GM23248 (cell line): ENCODE data around the gene CDX1. TPM values are rescaled to one million over a fixed set of nuclear protein-coding genes. Genes with fewer than 3 reads are reported as not detected.
A peak's percentile ranks its signal among the peaks of the same experiment; 100 is the strongest.

Experiments used
- DNase-seq: peaks from one replicate; pipeline ENCODE4 v3.0.0-alpha.2; 2015
- H2AFZ ChIP-seq: fragments of 200-600 bp; sonication (generic); 2 replicates; pipeline ENCODE4 v1.6.1; 2016; ENCODE audit warnings: antibody characterized with exemption
- H3F3A ChIP-seq: fragments of 200-600 bp; sonication (generic); 2 replicates; pipeline ENCODE4 v1.6.1; 2016; ENCODE audit warnings: mild to moderate bottlenecking, antibody characterized with exemption, mixed run types; ENCODE audit not compliant: insufficient read depth
- H3K27ac ChIP-seq: fragments of 200-600 bp; sonication (generic); 2 replicates; pipeline ENCODE4 v1.5.1; 2016; ENCODE audit warnings: mild to moderate bottlenecking
- H3K27me3 ChIP-seq: fragments of 200-600 bp; sonication (generic); replicated peaks from 2 replicates; pipeline ENCODE4 v1.6.1; 2016; ENCODE audit warnings: mild to moderate bottlenecking; ENCODE audit not compliant: insufficient read depth
- H3K36me3 ChIP-seq: fragments of 200-600 bp; sonication (generic); 2 replicates; pipeline ENCODE4 v1.6.1; 2016; ENCODE audit warnings: low read depth, mild to moderate bottlenecking
- H3K4me1 ChIP-seq: fragments of 200-600 bp; sonication (generic); 2 replicates; pipeline ENCODE4 v1.6.1; 2016; ENCODE audit warnings: mild to moderate bottlenecking; ENCODE audit not compliant: insufficient read depth
- H3K4me2 ChIP-seq: fragments of 200-600 bp; sonication (generic); one replicate; pipeline ENCODE4 v1.6.1; 2016; ENCODE audit warnings: mild to moderate bottlenecking; ENCODE audit not compliant: unreplicated experiment
- H3K4me3 ChIP-seq: fragments of 200-600 bp; sonication (generic); 2 replicates; pipeline ENCODE4 v1.5.1; 2016; ENCODE audit warnings: mild to moderate bottlenecking
- H3K79me2 ChIP-seq: fragments of 200-600 bp; sonication (generic); 2 replicates; pipeline ENCODE4 v1.6.1; 2016; ENCODE audit warnings: mild to moderate bottlenecking; ENCODE audit not compliant: insufficient read depth
- H3K9ac ChIP-seq: fragments of 200-600 bp; sonication (generic); 2 replicates; pipeline ENCODE4 v1.6.1; 2016; ENCODE audit warnings: mild to moderate bottlenecking
- H3K9me2 ChIP-seq: fragments of 200-600 bp; sonication (generic); 2 replicates; pipeline ENCODE4 v1.6.1; 2016; ENCODE audit warnings: mixed run types, mild to moderate bottlenecking, moderate library complexity; ENCODE audit not compliant: insufficient read depth
- H3K9me3 ChIP-seq: fragments of 200-600 bp; sonication (generic); one replicate; pipeline ENCODE4 v1.6.1; 2017; ENCODE audit warnings: low read depth
- H4K20me1 ChIP-seq: fragments of 200-600 bp; sonication (generic); 2 replicates; pipeline ENCODE4 v1.6.0; 2016; ENCODE audit not compliant: insufficient read depth
- EZH2 ChIP-seq: fragments of 200-600 bp; sonication (generic); IDR thresholded peaks from 2 replicates; pipeline ENCODE4 v1.6.1; 2018; ENCODE audit warnings: antibody characterized with exemption, mild to moderate bottlenecking; ENCODE audit not compliant: insufficient read depth, poor library complexity, severe bottlenecking
- EZH2phosphoT487 ChIP-seq: fragments of 200-600 bp; sonication (generic); IDR thresholded peaks from 2 replicates; pipeline ENCODE4 v1.6.1; 2018; ENCODE audit warnings: antibody characterized with exemption, moderate library complexity, mild to moderate bottlenecking, low read depth; ENCODE audit not compliant: insufficient read depth
- WGBS, 2 experiments: methylation state at CpG; one replicate each; pipeline ENCODE4 v1.1.6; 2015 to 2017; ENCODE audit warnings: low lambda C conversion rate in 2 of 2, low coverage in 1 of 2; ENCODE audit errors: missing lambda C conversion rate in 2 of 2; 5-methylcytosine and 5-hydroxymethylcytosine counted together
- in situ Hi-C: fragments of 300-500 bp; cut with MboI; formaldehyde crosslinking; loops from 2 replicates; pipeline ENCODE4 v1.15.0; 2020
- polyA plus RNA-seq: library from polyadenylated mRNA; unstranded; fragments of >200 nt; fragmentation: Nextera tagmentation; extraction: Ambion mirVana; gene quantifications from 2 replicates; pipeline ENCODE4 v1.2.1, GENCODE V29; 2016
- total RNA-seq: library from RNA; depleted of rRNA; stranded (reverse); fragments of >200 nt; shearing (Covaris generic); gene quantifications from 2 replicates; pipeline ENCODE4 v1.2.3, GENCODE V29; 2014

CDX1 gene
- total and polyA plus RNA-seq, 2 experiments from 2014 or later = not detected

DNA sequence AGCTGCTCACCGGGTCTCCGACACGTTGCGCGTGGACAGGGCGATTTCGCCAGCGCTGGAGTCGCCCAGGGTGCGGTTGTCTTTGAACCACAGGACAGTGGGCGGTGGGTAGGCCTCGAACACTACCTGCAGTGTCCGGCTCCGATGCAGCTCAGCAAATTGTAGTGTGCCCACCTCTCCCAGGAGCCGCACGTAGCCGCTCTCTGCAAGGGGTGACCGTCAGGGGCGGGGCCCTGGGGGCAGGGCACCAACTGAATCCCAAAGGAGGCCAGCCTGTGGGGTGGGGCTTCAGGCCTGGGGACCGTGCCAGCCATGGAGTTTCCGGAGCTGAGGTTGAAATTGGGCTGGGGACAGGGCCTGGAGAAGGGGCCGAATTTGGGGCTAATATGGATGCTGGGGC is 33.8 kb upstream of the CDX1 start:
- H3F3A ChIP-seq = peaks cover 34% of the 10 kb centered on the region; the same call in 1 of the 2 replicates
- no peaks in the 10 kb centered on the region for H3K9me2 ChIP-seq
- H3K36me3 ChIP-seq = peaks cover 47% of the 10 kb centered on the region
- no peak for DNase-seq
- H3K4me2 ChIP-seq = peak overlapping the region; percentile 35
- 80 to 82% methylated on average over 22 of the region's 22 CpGs for WGBS, 2 experiments
- H3K79me2 ChIP-seq = peaks cover 36% of the 10 kb centered on the region
- no peaks in the 10 kb centered on the region for H4K20me1 ChIP-seq
- no peaks in the 10 kb centered on the region for H3K27me3 ChIP-seq
- peaks cover 35% of the 10 kb centered on the region for H3K4me1 ChIP-seq
- no peak overlapping the region for H2AFZ ChIP-seq
- H3K4me3 ChIP-seq = no peak overlapping the region
- TF ChIP-seq EZH2 = no peak
- TF ChIP-seq EZH2phosphoT487 = no peak
- no peaks in the 10 kb centered on the region for H3K9me3 ChIP-seq
- peak overlapping the region; percentile 29; the same call in 1 of the 2 replicates for H3K9ac ChIP-seq
- in situ Hi-C loops = no loop called here
- peak overlapping the region; percentile 47 for H3K27ac ChIP-seq

GRCh38 chr5:150133581-150134197 is 32.9 kb upstream of the CDX1 start:
- in situ Hi-C loops = no loop called here
- Histone ChIP-seq H3K9me3 (no peaks in the 10 kb centered on the region), H3K79me2 (peaks cover 41% of the 10 kb centered on the region), H4K20me1 (no peaks in the 10 kb centered on the region), H3K4me2 (no peak overlapping the region), H3K9ac (no peak overlapping the region), H3K4me1 (peaks cover 44% of the 10 kb centered on the region), H3K9me2 (no peaks in the 10 kb centered on the region), H3K27me3 (no peaks in the 10 kb centered on the region), H2AFZ (no peak overlapping the region), H3K27ac (no peak overlapping the region), H3F3A (peaks cover 30% of the 10 kb centered on the region; the same call in 1 of the 2 replicates), H3K4me3 (no peak overlapping the region), H3K36me3 (peaks cover 37% of the 10 kb centered on the region)
- no peak for DNase-seq
- TF ChIP-seq EZH2 (no peak), EZH2phosphoT487 (no peak)
- 71 to 75% methylated on average over 16 of the region's 16 CpGs for WGBS, 2 experiments

DNA sequence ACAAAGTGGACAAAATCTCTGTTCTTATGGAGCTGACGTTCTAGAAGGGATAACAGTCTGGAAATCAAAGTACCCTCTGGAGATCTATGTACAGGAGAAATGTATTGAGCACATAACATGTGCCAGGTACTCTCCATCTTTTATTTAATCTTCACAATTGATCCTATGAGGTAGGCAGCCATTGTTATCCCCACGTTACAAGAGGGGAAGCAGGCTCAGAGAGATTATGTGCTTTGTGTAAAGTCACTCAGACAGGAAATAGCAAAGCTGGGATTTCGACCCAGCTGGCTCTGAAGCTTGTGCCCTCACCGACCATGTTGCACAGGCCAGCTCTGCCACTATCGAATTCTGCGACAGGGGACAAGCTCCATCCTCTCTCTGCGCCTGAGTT is 32.4 kb upstream of the CDX1 start:
- Histone ChIP-seq H3K9ac (no peak overlapping the region), H3K27ac (0 out of 2 replicates have a peak overlapping the region, but pooled peaks have one; percentile 25), H3K79me2 (peaks cover 43% of the 10 kb centered on the region), H2AFZ (no peak overlapping the region), H4K20me1 (no peaks in the 10 kb centered on the region), H3K4me2 (no peak overlapping the region), H3K9me2 (no peaks in the 10 kb centered on the region), H3K27me3 (no peaks in the 10 kb centered on the region), H3K9me3 (no peaks in the 10 kb centered on the region), H3K36me3 (peaks cover 32% of the 10 kb centered on the region), H3K4me1 (peaks cover 48% of the 10 kb centered on the region), H3K4me3 (no peak overlapping the region), H3F3A (peaks cover 30% of the 10 kb centered on the region; the same call in 1 of the 2 replicates)
- in situ Hi-C loops = no loop called here
- TF ChIP-seq EZH2phosphoT487 (no peak), EZH2 (no peak)
- DNase-seq = no peak
- 79 to 91% methylated on average over 7 of the region's 7 CpGs for WGBS, 2 experiments

DNA sequence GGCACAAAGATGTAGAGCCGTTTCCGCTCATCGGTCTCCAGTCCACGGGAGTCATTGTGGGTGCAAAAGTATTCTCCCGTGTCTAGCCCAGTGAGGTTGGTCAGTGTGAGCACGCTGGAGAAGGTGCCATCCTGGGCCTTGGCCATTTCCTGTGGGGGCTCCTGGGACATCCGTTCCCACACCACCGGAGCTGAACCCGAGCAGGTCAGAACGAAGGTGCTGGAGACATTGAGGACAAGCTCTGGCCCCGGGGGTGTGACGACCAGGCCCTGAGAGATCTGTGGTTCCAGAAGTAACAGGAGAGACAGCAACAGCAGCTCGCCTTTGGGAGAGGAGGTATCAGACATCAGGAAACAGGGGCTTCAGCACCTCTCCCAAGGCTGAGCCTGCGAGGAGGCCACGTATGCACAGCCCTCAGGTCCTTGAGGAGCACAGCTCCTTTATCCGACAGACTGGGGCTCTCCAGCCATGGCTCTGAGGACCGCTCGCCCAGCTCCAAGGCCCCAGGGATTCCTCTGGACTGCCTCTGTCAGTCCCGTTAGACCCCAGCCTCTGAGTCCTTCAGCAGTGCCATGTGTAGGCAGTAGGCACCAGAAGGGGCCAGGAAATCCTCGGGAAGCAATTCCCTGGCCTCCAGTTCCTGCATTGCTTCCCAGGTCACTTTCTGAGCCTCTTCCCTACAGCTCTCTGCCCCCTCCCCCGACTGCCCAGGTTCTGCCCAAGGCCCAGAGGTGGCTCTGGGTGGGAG is 30.8 kb upstream of the CDX1 start:
- in situ Hi-C loops = no loop called here
- Histone ChIP-seq H3K9ac (no peak overlapping the region), H3K4me1 (peaks cover 58% of the 10 kb centered on the region), H3K4me2 (no peak overlapping the region), H2AFZ (no peak overlapping the region), H3K36me3 (peaks cover 22% of the 10 kb centered on the region; the same call in 1 of the 2 replicates), H3K27me3 (no peaks in the 10 kb centered on the region), H3K9me3 (no peaks in the 10 kb centered on the region), H3K9me2 (no peaks in the 10 kb centered on the region), H3K4me3 (no peak overlapping the region), H3K27ac (no peak overlapping the region), H4K20me1 (no peaks in the 10 kb centered on the region), H3F3A (peaks cover 33% of the 10 kb centered on the region), H3K79me2 (peaks cover 49% of the 10 kb centered on the region)
- TF ChIP-seq EZH2 (no peak), EZH2phosphoT487 (no peak)
- DNase-seq = no peak
- 80 to 84% methylated on average over 21 of the region's 21 CpGs for WGBS, 2 experiments
